Adipose tissue (tissue), 3 donors: ENCODE data around the gene HTR2C. TPM values are rescaled to one million over a fixed set of nuclear protein-coding genes. Genes with fewer than 3 reads are reported as not detected.
"Not testable (repeated sequence)": the region's sequence is repeated elsewhere in the genome, so short reads cannot be mapped to it uniquely, and the experiment has no call there.

Source experiments
- H3K27ac ChIP-seq: one replicate; pipeline ENCODE4 v1.5.1; 2013; ENCODE audit warnings: low read depth, low read length
- WGBS, 3 donors: extraction: QIAGEN DNeasy Blood & Tissue Kit; methylation state at CpG; one replicate each; pipeline ENCODE4 v1.1.7; 2013; 5-methylcytosine and 5-hydroxymethylcytosine counted together
- polyA plus RNA-seq, 3 donors: library from polyadenylated mRNA; stranded (reverse); fragments of 200-250 nt; gene quantifications; one replicate each; pipeline ENCODE4 v1.2.3, GENCODE V29; 2013
- donor health status: healthy with polysubstance abuse.
- donor health status: Bipolar disorder and iron deficiency.
- donor health status: healthy.

HTR2C gene
- polyA plus RNA-seq, 3 donors = not detected

DNA sequence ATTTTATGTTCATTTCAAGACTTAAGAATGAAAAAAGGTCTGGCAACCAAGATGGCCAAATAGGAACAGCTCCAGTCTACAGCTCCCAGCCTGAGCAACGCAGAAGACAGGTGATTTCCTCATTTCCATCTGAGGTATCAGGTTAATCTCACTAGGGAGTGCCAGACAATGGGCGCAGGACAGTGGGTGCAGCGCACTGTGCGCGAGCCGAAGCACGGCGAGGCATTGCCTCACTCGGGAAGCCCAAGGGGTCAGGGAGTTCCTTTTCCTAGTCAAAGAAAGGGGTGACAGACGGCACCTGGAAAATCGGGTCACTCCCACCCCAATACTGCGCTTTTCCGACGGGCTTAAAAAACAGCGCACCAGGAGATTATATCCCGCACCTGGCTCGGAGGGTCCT lies 116.6 kb downstream of the HTR2C start:
- H3K27ac ChIP-seq = not testable (repeated sequence)
- WGBS, 3 donors = 83 to 90% (median 86%) methylated on average over 9 to 13 of the region's 17 CpGs

- WGBS, 3 donors = 10 to 28% (median 14%) methylated on average over 1 of the region's 1 CpG
- no peak overlapping the region for H3K27ac ChIP-seq
Measured at GRCh38 chrX:114709406-114709805, 125.5 kb downstream of the HTR2C start.

DNA sequence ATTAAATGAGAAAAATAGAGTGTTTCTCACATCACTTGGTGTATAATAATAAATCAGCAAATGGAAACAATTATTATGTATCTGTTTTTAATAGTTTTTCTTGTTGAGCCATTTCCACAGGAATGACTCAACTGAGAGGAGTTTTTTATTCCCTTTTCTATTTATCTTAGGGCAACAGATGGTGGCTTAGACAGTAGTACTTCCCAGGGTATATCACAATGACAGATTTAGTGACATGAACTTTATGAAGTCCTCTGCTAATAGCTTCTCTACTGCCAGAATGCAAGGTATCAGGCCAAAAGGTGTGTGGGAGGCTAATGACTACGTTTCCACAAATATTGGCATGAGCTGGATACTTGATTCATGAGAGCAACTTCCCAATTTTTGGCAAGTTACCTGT lies 126.7 kb downstream of the HTR2C start:
- WGBS, 3 donors = 11 to 33% (median 28%) methylated on average over 1 of the region's 1 CpG
- H3K27ac ChIP-seq = no peak overlapping the region

GRCh38 chrX:114712466-114712865 lies 128.6 kb downstream of the HTR2C start:
- WGBS, 3 donors = 70 to 85% (median 77%) methylated on average over 3 of the region's 3 CpGs
- H3K27ac ChIP-seq = no peak overlapping the region

DNA sequence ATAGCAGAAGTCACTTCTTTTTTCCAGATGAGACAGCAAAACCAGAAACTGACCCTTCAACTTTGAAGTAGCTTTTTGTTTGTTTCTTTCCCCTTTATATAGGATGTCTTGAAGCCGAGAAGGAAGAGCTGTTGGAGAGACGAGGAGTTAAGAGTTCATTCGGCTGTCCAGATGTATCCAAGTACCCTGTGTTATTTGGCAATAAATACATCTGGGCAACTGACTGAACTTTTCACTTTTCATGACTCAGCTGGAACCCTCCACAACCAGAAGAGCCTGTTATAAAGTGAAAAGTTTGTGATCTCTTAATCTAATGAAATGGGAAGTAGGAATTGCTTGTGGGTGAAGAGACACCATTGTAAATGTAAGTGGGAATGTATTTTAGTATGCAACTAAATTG lies 131.2 kb downstream of the HTR2C start:
- 53 to 64% (median 64%) methylated on average over 3 of the region's 3 CpGs for WGBS, 3 donors
- H3K27ac ChIP-seq = no peak overlapping the region

DNA sequence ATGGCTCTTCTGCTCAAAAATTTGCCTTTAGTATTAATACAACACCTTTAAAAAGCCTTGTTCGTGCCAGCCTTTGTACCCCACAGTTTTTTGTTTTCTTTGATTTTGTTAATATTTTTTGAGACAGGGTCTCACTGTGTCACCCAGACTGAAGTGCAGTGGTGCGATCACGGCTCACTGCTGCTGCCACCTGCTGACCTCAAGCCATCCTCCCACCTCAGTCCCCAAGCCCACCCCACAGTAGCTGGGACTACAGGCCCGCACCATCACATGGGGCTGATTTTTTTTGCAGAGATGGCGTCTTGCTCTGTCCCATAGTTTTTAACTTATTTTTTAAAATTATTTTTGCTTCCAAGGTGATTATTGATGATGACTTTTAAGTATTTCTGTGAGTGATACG lies 134.0 kb downstream of the HTR2C start:
- H3K27ac ChIP-seq = no peak overlapping the region
- 28 to 50% (median 46%) methylated on average over 6 of the region's 6 CpGs for WGBS, 3 donors

GRCh38 chrX:114766541-114766940 lies 182.7 kb downstream of the HTR2C start:
- no peak overlapping the region for H3K27ac ChIP-seq
- WGBS, 3 donors = 55 to 92% (median 59%) methylated on average over 1 of the region's 1 CpG

DNA sequence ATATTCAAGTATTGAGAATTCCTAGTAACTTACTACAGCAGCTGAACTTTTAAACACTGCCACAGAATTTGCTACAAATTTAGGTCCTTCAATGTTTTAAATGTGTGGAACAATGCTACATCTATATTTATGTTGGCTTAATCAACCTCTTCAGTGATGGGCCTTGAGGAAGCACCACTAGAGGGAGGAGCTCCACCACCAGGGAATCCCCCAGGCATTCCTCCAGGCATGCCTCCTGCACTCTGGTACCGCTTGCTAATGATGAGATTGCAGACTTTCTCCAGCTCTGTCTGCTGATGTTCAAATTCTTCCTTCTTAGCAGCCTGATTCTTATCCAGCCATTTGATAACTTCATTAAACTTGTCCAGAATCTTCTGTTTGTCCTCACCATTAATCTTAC lies 190.8 kb downstream of the HTR2C start:
- no peak overlapping the region for H3K27ac ChIP-seq
- WGBS, 3 donors = 57 to 67% (median 59%) methylated on average over 1 of the region's 1 CpG

DNA sequence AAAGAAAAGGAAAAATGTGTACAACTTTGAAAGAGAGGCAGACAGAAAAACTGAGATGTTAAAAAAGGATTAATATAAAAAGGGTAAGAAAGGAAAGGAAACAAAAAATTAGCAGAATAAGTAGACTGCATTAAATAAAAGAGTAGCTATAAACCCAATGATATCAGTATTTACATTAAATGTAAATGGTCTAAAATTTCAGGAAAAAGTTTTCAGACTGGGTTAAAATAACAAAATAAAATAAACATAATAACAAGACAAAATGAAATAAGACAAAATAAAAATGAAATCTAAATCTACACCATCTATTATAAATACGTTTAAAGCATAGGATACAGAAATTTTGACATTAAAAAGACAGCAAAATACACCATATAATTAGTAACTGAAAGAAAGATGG lies 199.0 kb downstream of the HTR2C start:
- H3K27ac ChIP-seq = no peak overlapping the region
- WGBS, 3 donors = 29 to 43% (median 35%) methylated on average over 1 of the region's 1 CpG

GRCh38 chrX:114787061-114787460 lies 203.2 kb downstream of the HTR2C start:
- 59 to 76% (median 69%) methylated on average over 3 of the region's 3 CpGs for WGBS, 3 donors
- no peak overlapping the region for H3K27ac ChIP-seq

- WGBS, 3 donors = 11 to 72% (median 49%) methylated on average over 1 of the region's 1 CpG
- H3K27ac ChIP-seq = no peak overlapping the region
Measured at GRCh38 chrX:114797494-114797893, 213.6 kb downstream of the HTR2C start.

DNA sequence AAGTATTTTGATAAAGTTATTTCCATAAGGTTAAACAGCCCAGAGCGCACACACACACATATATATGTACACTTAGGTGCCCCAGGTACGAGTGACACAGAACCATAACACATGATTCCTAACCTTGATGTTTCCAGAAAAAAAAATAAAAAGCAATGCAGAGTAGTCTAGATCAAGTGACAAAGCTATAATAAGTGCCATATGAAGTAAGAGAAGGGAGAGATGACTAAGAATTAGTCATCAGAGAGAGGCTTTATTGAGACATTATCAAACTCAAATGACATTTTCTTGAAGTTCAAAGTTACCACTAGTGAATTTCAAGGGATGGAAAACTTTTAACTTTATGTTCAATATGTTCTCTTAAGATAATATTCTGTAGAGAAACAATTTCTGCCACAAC lies 215.0 kb downstream of the HTR2C start:
- no peak overlapping the region for H3K27ac ChIP-seq
- 64 to 85% (median 73%) methylated on average over 2 of the region's 2 CpGs for WGBS, 3 donors

DNA sequence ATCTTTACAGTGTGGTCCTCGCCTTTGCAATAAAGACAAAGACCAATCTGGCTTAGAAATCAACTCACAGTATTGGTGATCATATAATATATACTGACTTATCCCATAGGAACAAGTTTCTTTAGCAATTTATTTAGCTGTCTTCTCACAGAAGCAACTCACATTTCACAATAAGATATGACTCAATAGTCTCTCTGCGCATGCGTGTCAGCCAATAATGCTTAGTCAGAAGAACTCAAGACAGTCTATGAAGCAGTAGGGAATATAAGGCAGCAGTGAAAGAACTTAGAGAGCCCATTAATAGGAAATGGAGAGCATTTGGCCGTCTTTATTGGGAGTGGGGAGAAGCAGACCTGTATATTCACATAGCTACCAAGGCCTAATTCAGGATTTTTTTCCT lies 216.8 kb downstream of the HTR2C start:
- H3K27ac ChIP-seq = no peak overlapping the region
- WGBS, 3 donors = 67 to 78% (median 74%) methylated on average over 4 of the region's 4 CpGs

- 38 to 78% (median 66%) methylated on average over 2 of the region's 2 CpGs for WGBS, 3 donors
Measured at GRCh38 chrX:114819509-114819908, 235.6 kb downstream of the HTR2C start.

GRCh38 chrX:114841051-114841450 lies 257.2 kb downstream of the HTR2C start:
- WGBS, 3 donors = 85 to 91% (median 85%) methylated on average over 1 of the region's 1 CpG
- H3K27ac ChIP-seq = no peak overlapping the region

More at GRCh38 chrX:114819509-114819908, 235.6 kb downstream of the HTR2C start:
- no peak overlapping the region for H3K27ac ChIP-seq

DNA sequence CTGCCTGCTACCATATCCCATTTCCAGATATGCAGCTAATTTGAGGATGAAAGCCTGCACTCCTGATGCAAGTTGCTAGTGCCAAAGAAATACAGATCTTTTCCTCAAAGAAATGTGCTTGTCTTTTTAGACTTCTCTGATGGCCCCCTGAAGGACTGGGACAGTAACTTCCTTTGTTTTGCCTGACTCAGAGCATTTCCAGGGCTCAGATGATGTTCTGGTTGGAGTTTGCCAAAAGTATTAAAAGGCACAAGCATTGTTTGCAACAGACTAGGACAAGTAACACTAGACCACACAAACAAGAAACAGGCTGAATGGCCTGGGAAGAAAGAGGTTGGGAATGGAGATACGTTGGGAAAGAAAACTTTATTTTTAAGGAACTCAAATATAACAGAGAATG lies 258.3 kb downstream of the HTR2C start:
- WGBS, 3 donors = 13 to 58% (median 33%) methylated on average over 1 of the region's 1 CpG

GRCh38 chrX:114889481-114889880 lies 305.6 kb downstream of the HTR2C start:
- H3K27ac ChIP-seq = no peak overlapping the region
- 56 to 73% (median 62%) methylated on average over 1 of the region's 1 CpG for WGBS, 3 donors

More for the DNA sequence above, 258.3 kb downstream of the HTR2C start:
- H3K27ac ChIP-seq = no peak overlapping the region

GRCh38 chrX:114903618-114904017 lies 319.7 kb downstream of the HTR2C start:
- no peak overlapping the region for H3K27ac ChIP-seq

GRCh38 chrX:114905251-114905650 lies 321.4 kb downstream of the HTR2C start:
- WGBS, 3 donors = 51 to 86% (median 62%) methylated on average over 2 of the region's 2 CpGs
- H3K27ac ChIP-seq = no peak overlapping the region

More at GRCh38 chrX:114903618-114904017, 319.7 kb downstream of the HTR2C start:
- WGBS, 3 donors = 42 to 61% (median 53%) methylated on average over 3 of the region's 3 CpGs

- no peak overlapping the region for H3K27ac ChIP-seq
- WGBS, 3 donors = 18 to 36% (median 35%) methylated on average over 9 of the region's 9 CpGs
Measured at GRCh38 chrX:114906984-114907510, 323.2 kb downstream of the HTR2C start.

GRCh38 chrX:114924423-114924822 lies 340.5 kb downstream of the HTR2C start:
- 31 to 73% (median 70%) methylated on average over 3 of the region's 3 CpGs for WGBS, 3 donors
- H3K27ac ChIP-seq = no peak overlapping the region
